A549 (cell line): ENCODE measurements around the gene MLLT10.

ENCODE experiments used
- HEYL ChIP-seq: fragments of 250-450 bp; sonication (Bioruptor Pico); IDR thresholded peaks from 2 replicates; pipeline ENCODE4 v1.8.0; 2021; ENCODE audit warnings: mild to moderate bottlenecking, moderate library complexity
- HOXB13 ChIP-seq: fragments of 250-450 bp; sonication (Bioruptor Pico); IDR thresholded peaks from 2 replicates; pipeline ENCODE4 v1.5.0; 2020; ENCODE audit warnings: low read depth, mild to moderate bottlenecking, moderate library complexity
- POLR2A ChIP-seq: IDR thresholded peaks from 2 replicates; pipeline ENCODE4 v1.6.1; 2012; ENCODE audit warnings: mild to moderate bottlenecking, low read length
- TF ChIP-seq, protein P1 (sequence below): fragments of >200 bp; sonication (Bioruptor Twin); formaldehyde crosslinking; IDR thresholded peaks from 3 replicates; pipeline ENCODE4 v1.5.1; 2016

- TF ChIP-seq HOXB13 (CRISPR knock-in tag) (no peak), POLR2A (no peak), HEYL (CRISPR knock-in tag) (no peak)
- TF ChIP-seq, protein P1, sequence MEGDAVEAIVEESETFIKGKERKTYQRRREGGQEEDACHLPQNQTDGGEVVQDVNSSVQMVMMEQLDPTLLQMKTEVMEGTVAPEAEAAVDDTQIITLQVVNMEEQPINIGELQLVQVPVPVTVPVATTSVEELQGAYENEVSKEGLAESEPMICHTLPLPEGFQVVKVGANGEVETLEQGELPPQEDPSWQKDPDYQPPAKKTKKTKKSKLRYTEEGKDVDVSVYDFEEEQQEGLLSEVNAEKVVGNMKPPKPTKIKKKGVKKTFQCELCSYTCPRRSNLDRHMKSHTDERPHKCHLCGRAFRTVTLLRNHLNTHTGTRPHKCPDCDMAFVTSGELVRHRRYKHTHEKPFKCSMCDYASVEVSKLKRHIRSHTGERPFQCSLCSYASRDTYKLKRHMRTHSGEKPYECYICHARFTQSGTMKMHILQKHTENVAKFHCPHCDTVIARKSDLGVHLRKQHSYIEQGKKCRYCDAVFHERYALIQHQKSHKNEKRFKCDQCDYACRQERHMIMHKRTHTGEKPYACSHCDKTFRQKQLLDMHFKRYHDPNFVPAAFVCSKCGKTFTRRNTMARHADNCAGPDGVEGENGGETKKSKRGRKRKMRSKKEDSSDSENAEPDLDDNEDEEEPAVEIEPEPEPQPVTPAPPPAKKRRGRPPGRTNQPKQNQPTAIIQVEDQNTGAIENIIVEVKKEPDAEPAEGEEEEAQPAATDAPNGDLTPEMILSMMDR, result no peak
Observed at GRCh38 chr10:21552638-21553037, 18.6 kb downstream of the MLLT10 start.
